Hematopoietic multipotent progenitor cell treated with erythropoietin and hydrocortisone succinate and interleukin-3 and kit ligand, for 17 days (in vitro differentiated cells): Measurements from ENCODE around the gene THEM5.

Experiments used
- DNase-seq: peaks from one replicate; pipeline ENCODE4 v3.0.0-alpha.2; 2015; ENCODE audit warnings: low spot score

Gene THEM5

DNA sequence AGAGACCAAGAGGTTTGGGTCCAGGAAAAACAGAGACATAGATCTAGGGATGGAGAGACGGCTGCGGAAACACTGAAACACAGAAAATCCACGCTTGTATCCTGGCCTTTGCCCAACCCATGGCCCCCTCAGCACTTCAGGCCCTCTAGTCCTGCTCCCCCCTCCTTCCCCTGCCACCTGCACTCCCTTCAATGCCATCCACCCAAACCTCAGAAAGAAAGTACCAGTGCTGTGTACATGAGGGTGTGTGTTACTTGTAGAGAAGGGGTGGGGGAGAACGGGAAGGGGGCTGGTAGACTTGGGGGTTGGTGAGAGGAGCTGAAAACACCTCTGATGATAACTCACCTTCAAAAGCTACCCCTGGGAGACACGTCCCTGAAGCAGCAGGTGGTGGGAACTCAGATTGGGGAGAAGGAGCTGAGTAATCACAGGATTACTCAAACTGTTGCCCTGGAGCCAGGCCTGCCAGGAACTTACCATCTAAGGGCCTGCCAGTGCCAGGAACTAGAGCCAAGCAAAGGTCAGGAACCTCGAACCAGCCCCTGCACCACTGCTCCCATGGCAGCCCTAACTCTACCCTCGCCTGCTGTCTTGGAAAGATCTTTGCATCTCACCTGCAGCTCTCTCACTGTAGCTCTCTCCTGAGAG lies 33.4 kb downstream of the THEM5 start:
- no peak for DNase-seq

DNA sequence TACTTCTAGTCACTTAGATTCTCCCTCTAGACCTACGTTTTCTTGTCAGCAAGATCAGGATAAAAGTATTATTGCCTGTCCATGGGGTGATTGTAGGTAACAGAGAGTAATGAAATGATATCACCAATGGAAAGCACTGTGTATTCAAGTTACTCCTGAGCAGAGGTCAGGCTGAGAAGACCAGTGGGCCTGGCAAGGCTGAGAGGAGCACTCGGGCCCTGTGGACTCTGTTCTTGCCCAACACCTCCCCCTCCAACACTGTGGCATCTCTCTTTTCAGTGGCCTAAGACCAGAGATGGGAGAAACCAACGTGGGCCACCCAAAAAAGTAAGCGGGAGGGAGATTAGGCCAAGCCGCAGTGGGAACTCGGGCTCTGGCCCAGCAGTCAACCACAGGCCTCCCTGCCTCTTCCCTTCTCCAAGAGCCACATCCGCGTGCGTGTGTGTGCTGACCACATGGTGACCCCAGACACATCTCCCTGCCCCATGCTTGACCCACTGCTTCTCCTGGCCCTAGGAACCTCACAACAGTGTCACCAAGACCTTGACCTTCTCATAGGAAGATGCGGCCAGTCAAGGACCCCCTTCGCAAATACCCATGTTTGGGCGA lies 34.2 kb downstream of the THEM5 start:
- DNase-seq = no peak

DNA sequence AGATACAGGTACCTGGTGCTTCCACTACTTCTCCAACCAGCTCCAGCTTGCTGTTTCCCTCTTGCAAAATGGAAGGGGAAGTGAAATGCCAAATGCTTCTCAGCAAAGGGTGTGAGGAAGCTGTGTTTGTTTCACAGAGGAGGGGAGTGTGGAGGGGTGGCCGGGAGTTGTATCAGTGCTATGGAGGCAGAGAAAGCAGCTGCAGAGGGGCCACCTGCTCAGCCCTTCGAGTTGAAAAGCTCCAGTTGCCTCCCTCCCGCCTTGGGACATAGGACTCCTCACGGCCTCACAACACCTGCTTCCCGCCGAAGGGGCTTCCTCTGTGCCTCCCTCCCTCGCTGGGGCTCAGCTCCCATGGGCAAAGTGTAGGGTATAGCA lies 36.2 kb downstream of the THEM5 start:
- no peak for DNase-seq

DNA sequence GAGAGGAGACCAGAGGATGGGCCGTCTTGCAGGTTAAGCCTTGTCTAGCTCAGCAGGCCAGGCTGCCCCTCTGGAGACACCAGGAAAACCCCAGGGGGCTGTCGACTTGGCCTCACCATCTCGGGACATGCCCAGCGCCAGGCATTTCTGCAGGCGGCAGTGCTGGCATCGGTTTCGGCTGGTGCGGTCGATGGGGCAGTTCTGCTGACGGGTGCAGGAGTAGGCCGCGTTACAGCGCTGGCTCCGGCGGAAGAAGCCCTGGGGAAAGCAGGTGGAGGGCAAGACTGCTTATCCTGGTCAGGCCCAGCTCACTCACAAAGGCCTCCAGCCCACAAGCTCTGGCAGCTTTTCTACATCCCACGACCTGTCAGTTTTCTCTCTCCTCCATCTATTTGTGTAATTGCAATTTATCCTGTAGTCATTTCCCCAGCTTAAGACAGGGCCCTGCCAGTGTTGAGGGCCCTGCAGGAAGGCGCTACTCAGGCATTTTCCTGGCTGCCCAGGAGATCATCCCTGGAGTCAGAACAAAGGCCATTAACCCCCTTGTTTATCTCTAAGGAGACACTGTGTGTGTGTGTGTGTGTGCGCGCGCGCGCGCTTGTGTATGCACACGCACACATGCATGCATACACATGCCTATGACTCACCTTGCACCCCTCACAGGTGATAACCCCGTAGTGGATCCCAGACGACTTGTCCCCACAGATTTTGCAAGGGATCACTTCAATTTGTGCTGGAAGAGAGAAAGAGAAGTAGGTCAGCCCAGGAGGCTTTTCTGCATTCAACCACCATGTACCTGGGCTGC lies 36.8 kb downstream of the THEM5 start:
- no peak for DNase-seq

DNA sequence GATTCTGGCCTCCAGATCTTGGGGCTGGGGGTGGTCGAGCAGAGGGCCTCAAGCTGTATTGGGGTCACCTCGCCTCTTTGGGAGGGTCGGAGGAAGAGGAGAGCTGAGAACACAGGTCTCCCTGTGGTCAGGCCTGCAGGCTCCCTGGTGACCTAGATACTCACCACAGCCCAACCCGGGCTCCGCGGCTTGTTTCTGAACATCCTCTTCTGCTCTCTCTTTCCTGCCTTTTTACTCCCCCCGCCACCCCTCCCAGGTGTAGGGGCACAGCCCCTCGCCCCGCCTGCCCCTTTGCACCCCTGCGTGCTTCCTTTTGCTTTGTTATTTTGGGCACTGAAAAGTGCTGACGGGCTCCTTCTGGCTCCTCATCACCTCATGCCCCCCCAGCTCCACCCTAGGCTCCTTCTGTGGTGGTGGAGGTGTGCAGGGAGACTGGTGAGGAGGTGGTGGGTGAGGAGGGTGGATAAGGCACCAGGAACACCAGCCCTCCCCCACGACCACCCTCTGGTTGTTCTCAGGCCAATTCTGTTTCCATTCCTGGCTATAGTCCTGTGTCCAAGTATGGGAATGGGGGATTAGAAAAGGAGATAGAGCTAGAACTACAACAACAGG lies 37.7 kb downstream of the THEM5 start:
- DNase-seq = no peak

DNA sequence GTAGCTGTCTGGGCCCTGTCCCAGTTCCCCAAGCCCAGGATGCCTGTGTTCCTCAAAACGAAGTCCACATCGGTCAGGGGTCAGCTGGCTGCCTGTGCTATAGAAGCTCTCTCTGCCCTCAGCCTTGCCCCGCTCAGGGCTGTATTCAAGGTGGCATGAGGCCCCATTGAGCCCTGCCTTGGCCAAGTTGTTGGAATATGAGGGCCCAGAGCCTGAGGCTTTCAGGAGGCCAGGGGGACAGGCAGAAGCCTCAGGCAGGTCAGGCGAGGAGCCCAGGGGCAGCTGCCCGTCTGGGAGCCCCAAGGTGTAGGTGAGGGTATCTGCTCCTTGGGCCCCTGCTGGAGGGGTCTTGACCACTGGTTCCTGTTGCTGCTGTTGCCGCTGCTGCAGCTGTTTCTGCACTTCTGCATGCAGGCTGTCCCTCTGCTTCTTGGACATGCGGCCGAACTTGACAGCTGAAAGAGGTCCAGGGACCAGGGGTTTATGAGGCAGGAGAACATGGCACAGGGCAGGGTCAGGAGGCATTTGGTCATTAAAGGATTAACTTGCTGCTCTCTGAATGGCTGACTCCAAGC lies 38.5 kb downstream of the THEM5 start:
- no peak for DNase-seq

DNA sequence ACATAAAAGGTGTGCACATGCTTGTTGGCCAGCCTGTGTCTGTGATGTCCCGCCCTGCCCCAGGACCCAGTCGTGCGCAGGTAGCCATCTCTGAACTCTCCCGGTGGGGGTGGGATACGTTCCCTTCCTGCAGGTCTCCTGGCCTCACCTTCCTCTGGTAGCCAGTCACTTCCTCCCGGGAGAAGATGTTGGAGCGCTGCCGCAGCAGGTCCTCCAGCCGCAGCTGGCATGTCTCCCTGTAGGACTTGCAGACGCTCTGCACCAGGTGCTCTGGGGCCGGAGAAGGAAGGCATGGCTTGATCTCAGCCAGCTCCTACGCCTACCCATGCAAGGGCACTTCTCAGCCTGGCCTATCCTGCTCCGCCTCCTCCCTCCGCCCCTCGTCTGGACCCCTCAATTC lies 39.1 kb downstream of the THEM5 start:
- DNase-seq = no peak

DNA sequence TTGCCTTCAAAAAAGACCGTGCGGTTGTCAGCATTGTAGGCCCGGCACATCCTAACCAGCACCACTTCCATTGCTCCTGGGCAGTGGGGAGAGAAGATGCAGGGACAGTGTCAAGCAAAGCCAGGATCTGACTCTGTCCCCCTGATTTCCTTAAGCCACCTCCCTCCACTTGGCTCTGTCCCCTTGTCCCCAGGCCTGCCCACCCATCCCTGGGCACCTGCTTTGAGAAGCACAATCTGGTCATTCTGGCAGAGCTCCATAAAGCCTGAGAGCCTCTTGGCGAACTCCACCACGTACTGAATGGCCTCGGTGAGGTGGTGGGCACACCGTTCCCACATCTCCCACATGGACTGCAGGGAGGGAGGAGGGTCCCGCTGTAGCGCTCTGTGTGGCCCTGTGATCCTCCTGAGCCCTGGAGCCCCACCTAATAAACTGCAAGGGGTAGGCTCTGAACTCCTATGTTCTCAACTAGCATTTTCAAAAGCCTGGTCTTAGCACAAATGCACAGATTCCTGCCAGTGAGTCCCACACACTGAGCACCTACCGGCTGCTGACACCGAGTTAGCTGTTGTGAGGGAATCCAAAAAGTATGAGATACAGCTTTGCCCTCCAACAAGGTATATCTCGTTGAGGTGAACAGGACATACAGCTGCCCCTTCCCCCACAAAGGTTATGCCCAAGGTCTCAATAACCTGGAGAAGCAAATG lies 40.1 kb downstream of the THEM5 start:
- no peak for DNase-seq

DNA sequence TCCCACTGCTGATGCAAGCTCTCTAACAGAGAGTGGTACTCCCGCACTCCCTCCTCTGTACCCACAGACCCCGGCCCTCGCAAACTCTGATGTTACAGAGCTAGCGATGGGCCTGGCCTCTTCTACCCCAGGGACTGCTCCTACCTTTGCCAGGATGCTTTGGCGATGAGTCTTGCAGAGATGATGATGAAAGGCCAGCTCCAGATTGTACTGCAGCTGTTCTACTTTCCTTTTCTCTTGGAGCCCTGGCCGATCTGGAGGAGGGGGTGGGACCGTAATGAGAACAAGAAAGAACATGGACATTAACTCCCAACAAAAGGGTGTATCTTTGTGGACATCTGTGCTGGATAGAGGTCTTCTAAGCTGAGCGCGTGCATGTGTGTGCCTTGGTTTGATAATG lies 42.3 kb downstream of the THEM5 start:
- DNase-seq = no peak

DNA sequence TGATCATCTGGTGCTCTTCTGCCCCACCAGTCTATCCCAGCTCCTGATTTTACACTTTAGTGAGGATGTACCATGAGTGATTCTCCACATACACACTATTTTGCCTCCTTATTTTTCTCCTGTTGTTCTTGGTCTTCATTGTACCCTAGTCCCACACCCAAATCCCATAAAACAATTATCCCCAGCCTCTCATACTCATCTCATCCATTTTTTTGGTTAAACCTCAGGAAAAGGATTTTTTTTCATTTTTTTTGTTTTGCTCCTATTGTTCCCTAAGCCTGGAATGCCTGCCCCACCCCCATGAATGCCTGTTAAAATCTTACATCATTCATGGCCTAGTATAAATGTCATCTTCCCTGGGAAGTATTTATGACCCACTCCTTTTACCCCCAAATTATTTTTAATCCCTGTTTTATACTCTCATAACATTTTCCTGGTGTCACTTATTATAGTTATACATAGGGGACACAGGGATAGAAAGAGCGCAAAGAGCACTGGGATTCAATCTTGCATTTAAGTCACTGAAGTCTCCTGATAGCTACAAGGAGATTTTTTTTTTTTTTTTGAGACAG lies 43.4 kb downstream of the THEM5 start:
- no peak for DNase-seq

DNA sequence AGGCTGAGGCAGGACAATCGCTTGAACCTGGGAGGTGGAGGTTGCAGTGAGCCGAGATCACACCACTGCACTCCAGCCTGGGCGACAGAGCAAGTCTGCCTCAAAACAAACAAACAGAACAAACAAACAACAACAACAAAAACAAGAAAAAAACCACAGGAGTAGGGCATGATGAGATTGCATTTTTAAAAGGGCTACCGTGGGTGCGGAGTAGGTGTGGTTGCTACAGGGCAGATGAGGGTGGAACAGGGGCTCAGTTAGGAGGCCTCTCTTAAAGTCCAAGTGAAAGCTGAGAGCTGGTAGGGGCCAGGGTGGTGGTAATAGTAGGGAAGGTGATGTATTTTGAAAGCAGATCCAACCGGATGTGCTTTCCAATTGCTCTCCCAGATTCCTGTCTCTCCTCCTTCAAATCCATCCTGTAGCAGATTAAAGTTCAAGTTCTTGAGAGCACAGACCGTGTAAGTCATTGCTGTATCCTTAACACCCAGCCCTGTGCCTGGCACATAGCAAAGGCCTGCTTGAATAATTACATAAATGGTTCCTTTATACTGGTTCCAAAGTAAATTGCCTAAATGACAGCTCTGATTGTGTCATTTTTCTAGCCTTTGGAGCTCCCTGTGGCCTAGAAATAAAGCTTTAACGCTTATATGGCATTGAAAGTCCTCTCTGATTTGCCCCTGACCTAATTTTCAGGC lies 44.1 kb downstream of the THEM5 start:
- DNase-seq = no peak

DNA sequence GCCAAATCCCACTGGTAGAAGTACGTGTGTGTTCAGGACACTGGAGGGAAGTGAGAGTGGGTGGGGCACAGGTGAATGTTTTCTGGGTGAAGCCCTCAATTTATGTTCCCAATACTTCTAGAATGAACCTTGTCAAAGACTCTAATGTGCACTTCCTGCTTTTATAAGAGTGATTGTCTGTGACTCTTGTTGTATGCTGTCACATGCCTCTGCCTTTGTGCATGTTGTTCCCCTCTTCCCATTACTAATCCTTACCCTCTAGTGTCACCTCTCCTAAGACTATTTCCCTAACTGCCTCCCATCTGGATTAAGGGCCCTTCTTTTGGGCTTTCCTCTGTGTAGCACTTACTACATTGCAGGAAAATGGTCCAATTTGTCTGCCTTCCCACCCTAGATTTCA lies 45.7 kb downstream of the THEM5 start:
- no peak for DNase-seq

DNA sequence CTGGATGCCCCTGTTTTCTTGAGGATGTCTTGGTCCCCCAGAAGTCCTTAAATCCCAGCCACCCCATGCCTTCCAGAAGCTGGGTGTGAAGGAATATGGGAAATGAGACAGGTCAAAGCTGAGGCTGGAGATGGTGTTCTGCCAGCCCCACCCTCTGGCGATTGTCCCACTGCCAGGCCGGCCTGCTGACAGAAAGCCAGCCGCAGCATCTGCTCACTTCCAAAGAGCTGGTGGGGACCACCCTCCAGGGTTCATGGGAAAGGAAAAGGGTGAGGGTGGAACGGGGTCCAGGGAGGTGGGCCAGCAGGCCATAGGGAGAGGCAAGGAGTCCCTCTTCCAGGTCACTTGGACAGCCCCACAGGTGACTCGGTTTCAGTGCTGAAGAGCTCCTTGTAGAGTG lies 46.4 kb downstream of the THEM5 start:
- DNase-seq = no peak

DNA sequence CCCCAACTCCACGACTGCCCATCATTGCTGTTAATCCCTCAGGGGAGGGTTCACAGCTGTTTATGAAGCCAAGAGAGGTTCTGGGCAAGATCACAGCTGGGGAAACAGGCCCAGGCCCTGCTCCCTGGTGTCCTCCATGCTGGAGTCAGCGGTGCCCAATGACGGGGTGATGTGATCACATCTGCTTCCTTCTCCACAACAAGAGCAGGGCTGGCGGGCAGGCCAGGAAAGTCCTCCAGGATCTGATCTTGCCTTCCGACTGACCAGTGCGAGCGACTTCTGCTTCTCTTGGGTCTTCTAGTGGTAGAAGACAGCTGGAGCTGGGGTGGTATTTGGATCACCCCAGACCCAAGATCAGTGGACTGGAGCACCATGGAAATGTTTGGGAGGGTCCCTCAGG lies 47.3 kb downstream of the THEM5 start:
- DNase-seq = no peak

DNA sequence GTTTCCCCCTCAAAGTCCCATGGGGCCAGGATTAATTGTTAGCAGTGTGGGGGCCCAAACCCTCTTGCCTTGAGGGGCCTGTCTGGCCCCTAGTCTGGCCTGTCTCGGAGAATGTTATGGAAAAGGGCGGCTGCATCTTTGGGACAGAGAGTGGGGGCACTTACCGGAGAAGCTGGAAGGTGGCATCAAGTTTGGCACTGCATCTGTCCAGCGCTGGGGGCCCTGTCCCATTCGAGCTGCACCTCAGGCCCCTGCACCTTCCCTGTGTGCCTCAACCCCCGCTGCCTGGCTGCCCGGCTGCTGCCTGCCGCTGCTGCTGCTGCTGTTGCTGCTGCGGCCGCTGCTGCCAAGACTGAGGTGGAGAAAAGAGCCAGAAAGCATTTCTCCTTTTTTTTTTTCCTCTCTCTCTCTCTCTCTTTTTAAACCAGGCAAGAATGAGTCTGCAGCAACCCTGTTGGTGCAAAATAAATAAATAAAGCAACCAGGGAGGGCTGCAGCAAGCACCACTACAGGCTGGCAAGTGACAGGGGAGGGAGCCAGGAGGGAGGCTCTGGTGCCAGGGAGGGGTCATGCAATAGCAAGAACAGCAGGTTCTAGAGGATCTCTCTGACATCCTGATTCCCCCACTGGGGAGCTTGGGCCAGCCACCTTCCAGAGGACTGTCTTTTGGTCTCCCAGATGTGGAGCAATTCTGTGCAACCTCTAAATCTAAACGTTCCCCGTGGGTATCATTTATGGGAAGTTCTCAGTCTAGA lies 48.3 kb downstream of the THEM5 start, which contains the start of gene LINGO4:
Gene LINGO4, minus strand, starts transcription at position 354 of the 755 bp plus-strand sequence. CDS start 2,715 bp downstream, outside the sequence.
- DNase-seq = no peak

DNA sequence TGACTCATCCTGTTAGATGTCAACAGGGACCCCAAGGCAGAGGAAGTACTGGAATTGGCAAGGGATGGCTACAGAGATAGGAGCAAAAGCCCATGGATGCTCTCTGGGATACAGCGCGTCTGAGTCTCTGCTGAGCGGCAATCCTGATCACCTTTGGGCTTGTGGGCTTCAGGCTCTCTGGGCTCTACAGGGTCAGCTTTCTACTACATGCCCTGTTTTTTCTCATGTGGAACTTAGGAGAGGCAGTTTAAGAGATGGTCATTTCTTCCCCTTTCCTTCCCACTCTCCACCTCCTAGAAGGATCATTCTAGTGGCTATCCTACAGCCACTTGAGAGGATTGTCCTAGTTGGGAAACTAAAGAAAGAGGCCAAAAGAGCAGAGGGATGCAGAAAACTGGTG lies 49.6 kb downstream of the THEM5 start:
- no peak for DNase-seq

DNA sequence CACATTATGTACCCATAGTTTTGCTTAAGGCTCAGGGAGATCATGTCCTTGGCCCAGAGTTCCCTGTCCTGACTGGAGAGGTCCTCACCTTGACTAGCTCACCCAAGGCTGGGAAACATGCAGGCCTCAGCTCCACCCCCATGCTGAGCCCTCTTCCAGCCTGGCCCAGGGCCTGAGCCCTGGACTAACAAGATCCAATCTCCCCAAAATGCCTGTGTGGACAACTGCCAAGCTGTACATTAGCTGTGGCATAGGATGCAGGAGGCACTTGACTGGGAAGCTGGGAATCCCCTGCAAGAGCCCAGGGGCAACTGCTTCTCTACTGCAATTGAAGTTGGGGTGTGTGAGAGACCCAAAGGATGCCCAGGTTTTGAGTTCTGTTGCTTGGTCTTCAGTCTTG lies 50.3 kb downstream of the THEM5 start:
- no peak for DNase-seq

DNA sequence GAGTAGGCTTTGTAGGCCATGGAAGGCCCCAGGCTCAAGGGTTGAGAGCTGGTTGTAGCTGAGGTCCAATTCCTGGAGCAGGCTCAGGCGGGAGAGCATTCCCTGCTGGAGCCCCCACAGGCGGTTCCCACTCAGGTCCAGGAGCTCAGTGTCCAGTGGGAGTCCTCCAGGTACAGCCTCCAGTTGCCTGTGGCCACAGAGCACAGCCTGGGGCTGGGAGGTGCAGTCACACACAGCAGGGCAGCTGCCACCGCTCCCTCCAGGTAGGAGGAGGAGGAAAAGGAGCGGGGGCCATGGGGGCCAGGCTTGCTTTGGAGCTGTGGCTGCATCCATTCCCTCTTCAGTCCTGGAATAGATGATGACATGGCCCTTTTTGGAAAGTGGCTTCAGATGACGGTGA lies 51.1 kb downstream of the THEM5 start:
- no peak for DNase-seq

DNA sequence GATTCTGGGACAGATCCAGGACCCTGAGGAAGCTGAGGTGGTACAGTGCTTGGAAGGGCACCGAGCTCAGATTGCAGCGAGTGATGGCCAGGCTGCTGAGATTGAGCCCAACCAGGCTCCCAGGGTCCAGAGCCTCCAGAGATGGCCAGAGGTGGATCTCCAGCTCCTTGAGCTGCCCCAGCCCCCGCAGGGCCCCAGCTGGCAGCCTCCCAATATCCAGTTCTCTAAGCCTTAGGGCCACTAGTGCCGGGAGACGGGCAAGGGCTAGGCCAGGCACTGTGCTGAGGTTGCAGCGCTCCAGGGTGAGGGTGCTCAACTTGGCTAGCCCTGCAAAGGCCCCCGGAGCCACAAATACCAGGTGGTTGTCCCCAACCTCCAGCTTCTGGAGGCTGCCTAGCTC lies 51.7 kb downstream of the THEM5 start:
- no peak for DNase-seq

DNA sequence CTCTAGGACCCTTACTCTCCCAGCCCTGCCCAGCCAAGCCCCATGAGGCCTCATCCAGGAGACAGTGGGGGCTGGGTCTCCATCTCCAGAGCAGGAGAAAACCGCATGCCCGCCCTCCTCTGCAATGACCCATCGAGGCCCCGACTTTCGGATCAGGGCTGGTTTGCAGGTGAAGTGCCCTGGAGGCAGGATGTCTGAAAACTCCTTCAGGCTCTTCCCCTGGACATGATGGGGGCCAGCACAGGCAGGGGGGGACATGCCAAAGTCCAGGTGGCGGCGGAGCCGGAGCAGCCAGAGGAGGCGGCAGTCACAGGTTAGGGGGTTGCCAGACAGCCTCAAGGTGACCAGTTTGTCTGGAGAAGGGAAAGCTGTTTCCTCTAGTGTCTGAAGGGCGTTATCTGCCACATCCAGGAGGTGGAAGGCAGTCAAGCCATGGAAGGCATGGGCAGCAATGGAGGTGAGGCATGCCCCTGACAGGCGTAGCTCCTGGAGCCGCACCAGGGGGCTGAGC lies 52.1 kb downstream of the THEM5 start:
- DNase-seq = no peak
